GM12878 (cell line): ENCODE results near the gene GRIK3. TPM values are rescaled to one million over a fixed set of nuclear protein-coding genes. Genes with fewer than 3 reads are reported as not detected.

Experiments
- ATAC-seq: fragments of 200-7000 bp; cut with Tn5 transposase; 3 replicates; pipeline ENCODE4 v1.9.1; 2020; ENCODE audit warnings: mild to moderate bottlenecking, moderate library complexity
- BruUV-seq: library from RNA; stranded (reverse); fragments of 400-500 nt; replicated peaks from 2 replicates; lab custom pipeline; 2021; lab: Mats Ljungman, UMichigan
- CTCF ChIA-PET: fragments of 300-600 bp; sonication (Branson Sonifier 250); formaldehyde crosslinking; extraction: SDS; loops from one replicate; lab custom pipeline; 2021; ENCODE audit warnings: inconsistent platforms; lab: Yijun Ruan, JAX
- POLR2A ChIA-PET: fragments of 350-600 bp; formaldehyde crosslinking; extraction: SDS; loops from one replicate; lab custom pipeline; 2021; ENCODE audit warnings: inconsistent platforms; lab: Charles Lee
- RAD21 ChIA-PET: fragments of 300-600 bp; sonication (Branson Sonifier 250); formaldehyde crosslinking; loops from one replicate; lab custom pipeline; 2023; ENCODE audit warnings: antibody characterized with exemption; ENCODE audit not compliant: unreplicated experiment; lab: Charles Lee
- SMC1A ChIA-PET: fragments of 300-600 bp; sonication (Branson Sonifier 250); formaldehyde crosslinking; loops from one replicate; lab custom pipeline; 2023; ENCODE audit not compliant: unreplicated experiment, uncharacterized antibody; lab: Charles Lee
- DNase-seq: peaks from one replicate; pipeline ENCODE4 v3.0.0-alpha.2; 2011; ENCODE audit warnings: low read depth, low spot score
- FAIRE-seq: peaks from 3 replicates; lab custom pipeline; 2011; peaks lifted over from hg19 to GRCh38; lab: Jason Lieb, UNC
- H2AFZ ChIP-seq: 2 replicates; pipeline ENCODE4 v1.6.0; 2011; ENCODE audit warnings: low read depth, low read length, control low read depth; ENCODE audit not compliant: control insufficient read depth
- H3K27ac ChIP-seq: 2 replicates; pipeline ENCODE4 v1.5.1; 2011; ENCODE audit warnings: control low read depth; ENCODE audit not compliant: control insufficient read depth, insufficient read depth
- H3K27me3 ChIP-seq, 2 experiments: replicated peaks in 1 of 2; 2 replicates each; pipeline versions ENCODE4 v1.6.0 to v1.6.1; 2011; ENCODE audit warnings: low read length in 1 of 2; ENCODE audit not compliant: control insufficient read depth in 2 of 2, insufficient read depth in 2 of 2
- H3K36me3 ChIP-seq, 2 experiments: 2 replicates each; pipeline ENCODE4 v1.5.1; 2011; ENCODE audit warnings: low read length in 1 of 2; ENCODE audit not compliant: control insufficient read depth in 2 of 2, insufficient read depth in 2 of 2
- H3K4me1 ChIP-seq: 2 replicates; pipeline ENCODE4 v1.6.1; 2011; ENCODE audit warnings: mild to moderate bottlenecking, low read length, moderate library complexity, mixed read lengths; ENCODE audit not compliant: control insufficient read depth, insufficient read depth
- H3K4me2 ChIP-seq: 2 replicates; pipeline ENCODE4 v1.6.0; 2011; ENCODE audit warnings: control low read depth; ENCODE audit not compliant: control insufficient read depth, insufficient read depth
- H3K4me3 ChIP-seq: fragments of 200-600 bp; sonication (generic); 2 replicates; pipeline ENCODE4 v1.5.1; 2016
- H3K79me2 ChIP-seq: 2 replicates; pipeline ENCODE4 v1.6.0; 2011; ENCODE audit warnings: low read length; ENCODE audit not compliant: control insufficient read depth, insufficient read depth
- H3K9ac ChIP-seq: 2 replicates; pipeline ENCODE4 v1.8.0; 2011; ENCODE audit warnings: low read length, control low read depth, mixed read lengths; ENCODE audit not compliant: control insufficient read depth, insufficient read depth
- H3K9me3 ChIP-seq: replicated peaks from 3 replicates; pipeline ENCODE4 v1.5.1; 2011; ENCODE audit warnings: mild to moderate bottlenecking, low read length; ENCODE audit not compliant: control insufficient read depth, insufficient read depth
- H4K20me1 ChIP-seq: 2 replicates; pipeline ENCODE4 v1.6.0; 2011; ENCODE audit not compliant: control insufficient read depth, insufficient read depth
- CREB1 ChIP-seq: IDR thresholded peaks from 2 replicates; pipeline ENCODE4 v1.6.1; 2012; ENCODE audit warnings: low read depth, mild to moderate bottlenecking, inconsistent platforms
- ETV6 ChIP-seq, 2 experiments: fragments of 450-650 bp in 1 of 2; IDR thresholded peaks in 1 of 2; conservative IDR thresholded peaks in 1 of 2; 2 replicates each; pipeline ENCODE4 v1.6.1; 2014; ENCODE audit warnings: antibody characterized with exemption in 1 of 2, borderline replicate concordance in 1 of 2, low read depth in 1 of 2, mild to moderate bottlenecking in 1 of 2, moderate library complexity in 1 of 2
- HDAC6 ChIP-seq: fragments of 200-600 bp; sonication (generic); IDR thresholded peaks from one replicate; pipeline ENCODE4 v1.8.0; 2017; ENCODE audit warnings: antibody characterized with exemption; ENCODE audit not compliant: unreplicated experiment
- NRF1 ChIP-seq: conservative IDR thresholded peaks from 2 replicates; pipeline ENCODE4 v1.6.1; 2011; ENCODE audit warnings: mild to moderate bottlenecking, low read depth, low read length, improper control_type of control experiment
- PAX5 ChIP-seq: IDR thresholded peaks from 2 replicates; pipeline ENCODE4 v1.6.1; 2011; ENCODE audit warnings: low read depth, low read length, borderline replicate concordance
- SREBF1 ChIP-seq: IDR thresholded peaks from 2 replicates; pipeline ENCODE4 v1.6.1; 2012; ENCODE audit warnings: mild to moderate bottlenecking, low read length
- TARDBP ChIP-seq: IDR thresholded peaks from 2 replicates; pipeline ENCODE4 v1.6.1; 2016; ENCODE audit warnings: borderline replicate concordance
- TBL1XR1 ChIP-seq: IDR thresholded peaks from 2 replicates; pipeline ENCODE4 v1.6.1; 2012; ENCODE audit warnings: low read depth, low read length, improper control_type of control experiment
- WGBS: methylation state at CpG from one replicate; pipeline ENCODE4 v1.1.6; 2016; ENCODE audit warnings: low lambda C conversion rate; ENCODE audit not compliant: insufficient replicate concordance, insufficient coverage; ENCODE audit errors: missing lambda C conversion rate; 5-methylcytosine and 5-hydroxymethylcytosine counted together
- in situ Hi-C: fragments of 300-500 bp; cut with MboI; formaldehyde crosslinking; loops from 9 replicates; pipeline ENCODE4 v1.14.3; 2018; ENCODE audit warnings: mixed read lengths
- intact Hi-C: fragments of 100-400 bp; cut with micrococcal nuclease; formaldehyde crosslinking; loops from one replicate; pipeline ENCODE4 v1.14.2; 2022; ENCODE audit not compliant: unreplicated experiment
- polyA plus RNA-seq, 11 experiments: library from polyadenylated mRNA; depleted of rRNA in 4 of 11; unstranded in 6 of 11; stranded (reverse) in 5 of 11; fragments of >200 nt; fragmentation: Nextera tagmentation in 4 of 11; fragmentation: Illumina TruSeq in 1 of 11; extraction: Ambion mirVana in 4 of 11; extraction: Trizol in 1 of 11; gene quantifications; 1 replicate in 1 of 11; 2 replicates in 10 of 11; pipeline versions ENCODE4 v1.2.1 to v1.2.3, GENCODE V29; 2011 to 2016; ENCODE audit warnings: inconsistent platforms in 2 of 11, missing spikeins in 2 of 11, low read depth in 1 of 11
- total RNA-seq, 4 experiments: library from RNA; depleted of rRNA in 3 of 4; stranded (reverse); fragments of >200 nt in 3 of 4; fragmentation: Illumina TruSeq in 1 of 4; extraction: Trizol in 1 of 4; gene quantifications; 2 replicates each; pipeline versions ENCODE4 v1.2.1 to v1.2.3, GENCODE V29; 2013 to 2021
- TF ChIP-seq, protein P1 (sequence below): fragments of 150-350 bp; IDR thresholded peaks from 2 replicates; pipeline ENCODE4 v1.6.1; 2016; ENCODE audit warnings: low read depth, low read length

The GRIK3 gene
- total and polyA plus RNA-seq, 10 of the 15 experiments (the other 5 are each of a cell fraction or from before 2014, with no cell fraction given) = not detected

DNA sequence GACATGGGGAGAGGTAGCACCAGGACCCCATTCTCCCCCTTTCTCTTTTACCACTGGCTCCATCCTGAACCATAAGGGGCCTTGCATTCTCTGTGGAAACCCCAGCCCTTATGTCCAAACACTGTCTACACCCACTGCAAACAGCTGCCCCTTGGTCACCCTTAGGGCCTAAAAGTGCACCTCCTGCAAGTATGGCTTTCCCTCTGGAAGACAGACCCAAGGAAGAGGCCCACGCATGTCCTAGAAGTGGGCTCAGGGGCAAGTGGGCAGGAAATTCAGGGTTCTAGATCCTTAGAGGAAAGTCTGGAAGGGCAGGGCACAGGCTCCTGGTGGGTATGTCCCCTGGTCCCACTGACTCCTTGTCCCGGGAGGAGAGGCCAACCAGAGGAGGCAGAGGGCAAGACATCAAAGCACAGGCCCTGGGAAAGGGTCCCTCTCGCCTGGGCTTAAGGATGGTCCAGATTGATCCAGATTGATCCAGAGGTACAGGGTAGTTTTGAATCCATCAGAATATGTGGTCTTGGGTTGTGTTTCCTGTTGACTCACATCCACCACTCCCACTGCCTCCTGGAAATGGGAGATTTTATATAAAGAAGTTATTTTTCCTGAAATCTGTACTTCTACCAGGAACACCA lies 150.9 kb downstream of the GRIK3 start:
- WGBS = 37% methylated on average over 3 of the region's 3 CpGs
- FAIRE-seq (no peak), ATAC-seq (no peak), DNase-seq (no peak)
- ChIA-PET CTCF (no interaction called here), POLR2A (no interaction called here), RAD21 (no interaction called here), SMC1A (no interaction called here)
- H3K4me1 ChIP-seq = peaks cover 9% of the 10 kb centered on the region
- H2AFZ ChIP-seq = no peak overlapping the region
- no peak overlapping the region for H3K9ac ChIP-seq
- H3K27me3 ChIP-seq = no peaks in the 10 kb centered on the region; a peak in 1 of 4 replicates
- no peak for TF ChIP-seq NRF1
- TF ChIP-seq SREBF1 = no peak
- TF ChIP-seq ETV6 (conservative IDR thresholded peaks at IDR 0.05 in 1 of 2, IDR thresholded peaks at IDR 0.05 in 1 of 2; ENCODE audit: borderline replicate concordance in 1 of 2, low read depth in 1 of 2) = no peak
- TF ChIP-seq TARDBP = no peak
- intact Hi-C loops (no loop called here), in situ Hi-C loops (no loop called here)
- no peaks in the 10 kb centered on the region for H3K36me3 ChIP-seq
- no peak overlapping the region for H3K4me3 ChIP-seq
- no peak overlapping the region for H3K4me2 ChIP-seq
- no peaks in the 10 kb centered on the region for H3K9me3 ChIP-seq
- H4K20me1 ChIP-seq = no peaks in the 10 kb centered on the region
- H3K79me2 ChIP-seq = no peaks in the 10 kb centered on the region
- H3K27ac ChIP-seq = no peak overlapping the region
- BruUV-seq = no TSS peak

DNA sequence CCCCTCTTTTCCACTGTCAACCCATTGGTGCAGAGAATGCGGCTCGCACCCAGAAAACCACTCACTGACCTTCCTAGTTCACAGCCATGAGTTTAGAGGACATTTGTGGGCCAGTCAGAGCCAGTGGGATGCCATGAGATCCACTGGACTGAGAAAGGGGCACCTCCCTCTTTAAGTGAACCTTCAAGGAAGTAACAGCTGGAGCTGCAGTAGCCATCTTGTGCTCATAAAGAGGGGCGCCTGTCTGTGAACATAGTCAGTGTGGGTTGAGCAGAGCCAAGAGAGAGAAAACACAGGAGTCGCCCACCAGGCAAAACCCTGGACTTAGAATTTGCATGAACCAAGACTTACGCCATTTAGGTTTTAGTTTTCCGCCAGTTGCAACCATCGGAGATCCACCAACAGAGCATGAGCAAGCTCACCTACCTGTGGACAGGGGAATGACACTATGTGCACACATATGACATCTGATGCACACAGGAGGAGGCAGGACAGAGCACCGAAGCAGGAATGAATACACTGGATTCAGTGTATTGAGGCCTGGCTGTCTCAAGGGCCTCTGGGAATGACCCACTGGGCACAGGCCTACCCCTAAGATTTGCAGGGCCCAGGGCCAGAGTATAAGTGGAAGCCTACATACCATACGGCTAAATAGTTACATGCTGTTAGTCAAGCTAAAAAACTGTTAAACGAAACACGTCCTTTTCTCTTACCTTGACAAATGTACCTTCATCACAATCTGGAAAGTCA lies 151.6 kb downstream of the GRIK3 start:
- Histone ChIP-seq H3K4me2 (no peak overlapping the region), H3K4me1 (peaks cover 9% of the 10 kb centered on the region), H2AFZ (no peak overlapping the region), H4K20me1 (no peaks in the 10 kb centered on the region), H3K9me3 (no peaks in the 10 kb centered on the region), H3K36me3 (no peaks in the 10 kb centered on the region), H3K9ac (no peak overlapping the region), H3K27ac (no peak overlapping the region), H3K79me2 (no peaks in the 10 kb centered on the region), H3K27me3 (no peaks in the 10 kb centered on the region; a peak in 1 of 4 replicates), H3K4me3 (no peak overlapping the region)
- intact Hi-C loops (no loop called here), in situ Hi-C loops (no loop called here)
- WGBS = 44% methylated on average over 11 of the region's 11 CpGs
- ChIA-PET CTCF (no interaction called here), RAD21 (no interaction called here), SMC1A (no interaction called here), POLR2A (no interaction called here)
- no peak for ATAC-seq
- FAIRE-seq = no peak
- no peak for DNase-seq
- no TSS peak for BruUV-seq
- TF ChIP-seq CREB1 = no peak
- no peak for TF ChIP-seq PAX5
- TF ChIP-seq, protein P1, sequence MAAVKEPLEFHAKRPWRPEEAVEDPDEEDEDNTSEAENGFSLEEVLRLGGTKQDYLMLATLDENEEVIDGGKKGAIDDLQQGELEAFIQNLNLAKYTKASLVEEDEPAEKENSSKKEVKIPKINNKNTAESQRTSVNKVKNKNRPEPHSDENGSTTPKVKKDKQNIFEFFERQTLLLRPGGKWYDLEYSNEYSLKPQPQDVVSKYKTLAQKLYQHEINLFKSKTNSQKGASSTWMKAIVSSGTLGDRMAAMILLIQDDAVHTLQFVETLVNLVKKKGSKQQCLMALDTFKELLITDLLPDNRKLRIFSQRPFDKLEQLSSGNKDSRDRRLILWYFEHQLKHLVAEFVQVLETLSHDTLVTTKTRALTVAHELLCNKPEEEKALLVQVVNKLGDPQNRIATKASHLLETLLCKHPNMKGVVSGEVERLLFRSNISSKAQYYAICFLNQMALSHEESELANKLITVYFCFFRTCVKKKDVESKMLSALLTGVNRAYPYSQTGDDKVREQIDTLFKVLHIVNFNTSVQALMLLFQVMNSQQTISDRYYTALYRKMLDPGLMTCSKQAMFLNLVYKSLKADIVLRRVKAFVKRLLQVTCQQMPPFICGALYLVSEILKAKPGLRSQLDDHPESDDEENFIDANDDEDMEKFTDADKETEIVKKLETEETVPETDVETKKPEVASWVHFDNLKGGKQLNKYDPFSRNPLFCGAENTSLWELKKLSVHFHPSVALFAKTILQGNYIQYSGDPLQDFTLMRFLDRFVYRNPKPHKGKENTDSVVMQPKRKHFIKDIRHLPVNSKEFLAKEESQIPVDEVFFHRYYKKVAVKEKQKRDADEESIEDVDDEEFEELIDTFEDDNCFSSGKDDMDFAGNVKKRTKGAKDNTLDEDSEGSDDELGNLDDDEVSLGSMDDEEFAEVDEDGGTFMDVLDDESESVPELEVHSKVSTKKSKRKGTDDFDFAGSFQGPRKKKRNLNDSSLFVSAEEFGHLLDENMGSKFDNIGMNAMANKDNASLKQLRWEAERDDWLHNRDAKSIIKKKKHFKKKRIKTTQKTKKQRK = no peak
- no peak for TF ChIP-seq HDAC6
- no peak for TF ChIP-seq TBL1XR1
